Ectodermal cell (in vitro differentiated cells): ENCODE measurements around the gene KANSL1. TPM values are rescaled to one million over a fixed set of nuclear protein-coding genes. Genes with fewer than 3 reads are reported as not detected.
"Not testable (repeated sequence)": the region's sequence is repeated elsewhere in the genome, so short reads cannot be mapped to it uniquely, and the experiment has no call there.

Source experiments
- H3K27ac ChIP-seq: 2 replicates; pipeline ENCODE4 v1.7.0; 2013; ENCODE audit warnings: mild to moderate bottlenecking, low read depth, low read length; ENCODE audit not compliant: insufficient read depth, poor library complexity, severe bottlenecking
- H3K27me3 ChIP-seq: 2 replicates; pipeline ENCODE4 v1.7.0; 2013; ENCODE audit warnings: mild to moderate bottlenecking, low read length; ENCODE audit not compliant: insufficient read depth, control insufficient read depth, poor library complexity, severe bottlenecking
- H3K36me3 ChIP-seq: one replicate; pipeline ENCODE4 v1.7.0; 2013; ENCODE audit warnings: low read length; ENCODE audit not compliant: control insufficient read depth, insufficient read depth
- H3K4me1 ChIP-seq: one replicate; pipeline ENCODE4 v1.7.0; 2013; ENCODE audit warnings: low read length; ENCODE audit not compliant: control insufficient read depth, insufficient read depth
- H3K4me3 ChIP-seq: 2 replicates; pipeline ENCODE4 v1.7.0; 2013; ENCODE audit warnings: low read depth, low read length, control low read depth; ENCODE audit not compliant: insufficient read depth
- H3K9me3 ChIP-seq: 2 replicates; pipeline ENCODE4 v1.7.0; 2013; ENCODE audit warnings: mild to moderate bottlenecking, low read length, moderate library complexity; ENCODE audit not compliant: control insufficient read depth
- WGBS, 2 experiments: methylation state at CpG; one replicate each; pipeline ENCODE4 v1.1.7; 2013; ENCODE audit warnings: missing lambda C conversion rate in 2 of 2; 5-methylcytosine and 5-hydroxymethylcytosine counted together
- polyA plus RNA-seq, 4 experiments: library from polyadenylated mRNA; stranded (reverse); fragments of 50-300 nt; gene quantifications; one replicate each; pipeline ENCODE4 v1.2.3, GENCODE V29; 2013

KANSL1 gene
- 62.9 TPM for polyA plus RNA-seq (2013, experiment 1 of 4)
- polyA plus RNA-seq (2013, experiment 2 of 4) = 66.3 TPM
- 47.0 TPM for polyA plus RNA-seq (2013, experiment 3 of 4)
- polyA plus RNA-seq (2013, experiment 4 of 4) = 47.3 TPM

- H3K36me3 ChIP-seq = peaks cover 4% of the 10 kb centered on the region
Observed at GRCh38 chr17:46193151-46193625, at the start of gene KANSL1. Gene KANSL1, minus strand, starts transcription at chr17:46193429. Its CDS starts 21,286 bp downstream, at chr17:46172143.

GRCh38 chr17:46231359-46231758, 38.1 kb upstream of the KANSL1 start:
- H3K27me3 ChIP-seq, H3K9me3 ChIP-seq, H3K36me3 ChIP-seq, H3K27ac ChIP-seq, H3K4me3 ChIP-seq, H3K4me1 ChIP-seq: not testable (repeated sequence)
- WGBS, 2 experiments = 89 to 90% methylated on average over 7 to 8 of the region's 8 CpGs

More at GRCh38 chr17:46193151-46193625, at the start of gene KANSL1:
- H3K4me3 ChIP-seq = peak within 1 kb of the TSS; percentile 69
- H3K4me1 ChIP-seq = peaks cover 15% of the 10 kb centered on the region
- peaks cover 3% of the 10 kb centered on the region for H3K9me3 ChIP-seq
- peak within 1 kb of the TSS; percentile 97 for H3K27ac ChIP-seq
- no peaks in the 10 kb centered on the region for H3K27me3 ChIP-seq
- WGBS, 2 experiments = 0% methylated on average over 72 of the region's 72 CpGs

- H3K9me3 ChIP-seq, H3K27ac ChIP-seq, H3K27me3 ChIP-seq, H3K4me1 ChIP-seq, H3K36me3 ChIP-seq: not testable (repeated sequence)
- 0 to 3% methylated on average over 10 to 15 of the region's 22 CpGs for WGBS, 2 experiments
- peak overlapping the region; percentile 47 for H3K4me3 ChIP-seq
Observed at GRCh38 chr17:46225274-46225794, 32.1 kb upstream of the KANSL1 start.

GRCh38 chr17:46224864-46225263, 31.6 kb upstream of the KANSL1 start:
- peak overlapping the region; percentile 47 for H3K4me3 ChIP-seq
- 0% methylated on average over 34 to 39 of the region's 54 CpGs for WGBS, 2 experiments
- H3K27me3 ChIP-seq, H3K9me3 ChIP-seq, H3K36me3 ChIP-seq, H3K27ac ChIP-seq, H3K4me1 ChIP-seq: not testable (repeated sequence)

- no CpG with 5 or more reads among the region's 2 CpGs for WGBS, 2 experiments
- not testable (repeated sequence) for H3K27ac ChIP-seq, H3K4me1 ChIP-seq, H3K36me3 ChIP-seq, H3K4me3 ChIP-seq, H3K27me3 ChIP-seq, H3K9me3 ChIP-seq
Observed at GRCh38 chr17:46223041-46223440, 29.8 kb upstream of the KANSL1 start.

- 93 to 100% methylated on average over 3 of the region's 3 CpGs for WGBS, 2 experiments
- H3K27ac ChIP-seq = no peak overlapping the region
- H3K4me1 ChIP-seq = no peaks in the 10 kb centered on the region
- no peaks in the 10 kb centered on the region for H3K27me3 ChIP-seq
- no peaks in the 10 kb centered on the region for H3K9me3 ChIP-seq
- H3K4me3 ChIP-seq = no peak overlapping the region
- peaks cover 4% of the 10 kb centered on the region for H3K36me3 ChIP-seq
Observed at GRCh38 chr17:46216682-46217081, 23.5 kb upstream of the KANSL1 start.

GRCh38 chr17:46212634-46213435, 19.6 kb upstream of the KANSL1 start:
- Histone ChIP-seq H3K27me3 (no peaks in the 10 kb centered on the region), H3K36me3 (no peaks in the 10 kb centered on the region), H3K4me1 (no peaks in the 10 kb centered on the region), H3K9me3 (no peaks in the 10 kb centered on the region), H3K27ac (no peak overlapping the region), H3K4me3 (no peak overlapping the region)
- 78% methylated on average over 10 to 11 of the region's 11 CpGs for WGBS, 2 experiments

GRCh38 chr17:46208997-46209396, 15.8 kb upstream of the KANSL1 start:
- Histone ChIP-seq H3K4me1 (no peaks in the 10 kb centered on the region), H3K4me3 (no peak overlapping the region), H3K9me3 (no peaks in the 10 kb centered on the region), H3K27me3 (no peaks in the 10 kb centered on the region), H3K36me3 (peaks cover 3% of the 10 kb centered on the region), H3K27ac (no peak overlapping the region)
- WGBS, 2 experiments = 90 to 96% methylated on average over 7 of the region's 8 CpGs

- H3K9me3 ChIP-seq = no peaks in the 10 kb centered on the region
- peaks cover 3% of the 10 kb centered on the region for H3K36me3 ChIP-seq
- H3K27ac ChIP-seq = no peak overlapping the region
- no peaks in the 10 kb centered on the region for H3K27me3 ChIP-seq
- H3K4me3 ChIP-seq = no peak overlapping the region
- H3K4me1 ChIP-seq = no peaks in the 10 kb centered on the region
Observed at GRCh38 chr17:46205975-46206374, 12.7 kb upstream of the KANSL1 start.

- H3K4me1 ChIP-seq = no peaks in the 10 kb centered on the region
- H3K4me3 ChIP-seq = no peak overlapping the region
- H3K9me3 ChIP-seq = peaks cover 3% of the 10 kb centered on the region
- 94 to 96% methylated on average over 2 of the region's 2 CpGs for WGBS, 2 experiments
- no peaks in the 10 kb centered on the region for H3K27me3 ChIP-seq
- H3K36me3 ChIP-seq = peaks cover 10% of the 10 kb centered on the region
- H3K27ac ChIP-seq = no peak overlapping the region
Observed at GRCh38 chr17:46202424-46202823, 9.2 kb upstream of the KANSL1 start.
